Kasumi-1 (cell line): Measurements from ENCODE around the gene LIFR.

Experiments
- DNase-seq, 2 experiments: peaks; one replicate each; lab custom pipeline; 2025; lab: John Stamatoyannopoulos, UW

Gene LIFR

GRCh38 chr5:38463634-38464521 lies 92.6 kb downstream of the LIFR start:
- no peak for DNase-seq

DNA sequence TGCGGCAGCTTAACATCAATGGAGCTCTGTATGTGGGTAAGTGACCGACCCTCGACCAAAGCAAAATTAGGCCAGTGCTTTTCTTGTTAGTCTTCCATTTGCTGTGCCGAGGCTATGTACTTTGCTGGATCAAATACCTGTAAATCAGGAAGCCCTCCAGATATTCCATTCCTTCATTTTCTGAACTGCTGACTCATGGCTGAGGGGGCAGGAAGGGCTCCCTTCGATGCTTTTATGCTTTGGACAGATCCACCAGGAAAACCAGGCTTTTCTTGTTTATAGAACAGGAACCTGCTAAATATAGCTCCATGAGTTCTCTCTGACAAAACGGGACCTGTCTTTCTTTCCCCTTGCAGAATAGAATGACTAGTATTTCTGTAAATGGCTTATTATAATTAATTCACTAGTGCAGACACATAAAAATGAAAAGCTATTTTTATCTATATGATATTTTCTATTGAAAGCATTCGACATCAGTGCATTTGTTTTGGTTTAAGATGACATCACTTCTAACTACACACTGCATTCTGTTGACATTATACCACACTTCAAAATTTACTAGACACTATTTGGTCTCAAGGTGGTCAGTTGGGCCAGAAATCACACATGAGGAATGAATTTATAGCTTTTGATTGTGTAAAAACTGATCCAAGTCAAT lies 93.3 kb downstream of the LIFR start:
- no peak for DNase-seq

DNA sequence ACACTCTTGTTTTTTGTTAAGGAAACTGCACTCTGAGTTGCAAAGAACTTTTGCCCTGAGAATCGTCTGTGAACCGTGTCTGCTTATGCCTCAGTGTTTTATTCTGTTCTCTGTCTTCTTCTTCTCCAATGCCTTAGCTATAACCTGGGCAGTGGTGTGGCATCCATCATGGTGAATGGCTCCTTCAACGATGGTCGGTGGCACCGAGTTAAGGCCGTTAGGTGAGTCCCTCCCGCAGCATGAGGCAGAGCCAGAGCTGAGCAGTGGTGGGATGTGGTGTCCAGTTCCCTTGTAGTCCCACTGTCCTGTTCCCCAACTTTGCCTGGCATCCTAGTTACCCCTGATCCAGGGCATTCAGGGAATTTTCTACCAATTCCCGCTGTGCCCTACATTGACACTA lies 98.3 kb downstream of the LIFR start:
- DNase-seq: no peak

GRCh38 chr5:38456657-38457399 lies 99.6 kb downstream of the LIFR start:
- no peak for DNase-seq

- no peak for DNase-seq
Observed at GRCh38 chr5:38455796-38456330, 100.6 kb downstream of the LIFR start.

DNA sequence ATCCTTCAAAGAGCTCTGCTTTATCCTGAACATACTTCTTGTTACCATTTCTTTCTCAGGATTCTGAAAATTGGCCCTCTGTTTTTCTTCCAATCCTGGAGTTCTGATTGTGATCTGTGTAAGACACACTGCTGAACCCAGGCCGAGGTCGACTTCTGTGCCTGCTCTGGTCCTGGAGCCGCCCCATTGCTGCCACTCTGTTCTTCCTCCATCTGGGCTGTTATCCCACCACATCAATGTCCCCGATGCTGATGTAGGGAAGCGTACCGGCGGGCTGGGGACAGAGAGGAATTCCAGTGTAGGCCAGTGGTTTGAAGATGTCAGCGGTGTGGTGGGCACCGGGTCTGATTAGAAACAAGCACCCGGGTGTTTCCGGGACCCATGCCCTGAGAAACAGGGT lies 102.5 kb downstream of the LIFR start:
- DNase-seq: no peak

DNA sequence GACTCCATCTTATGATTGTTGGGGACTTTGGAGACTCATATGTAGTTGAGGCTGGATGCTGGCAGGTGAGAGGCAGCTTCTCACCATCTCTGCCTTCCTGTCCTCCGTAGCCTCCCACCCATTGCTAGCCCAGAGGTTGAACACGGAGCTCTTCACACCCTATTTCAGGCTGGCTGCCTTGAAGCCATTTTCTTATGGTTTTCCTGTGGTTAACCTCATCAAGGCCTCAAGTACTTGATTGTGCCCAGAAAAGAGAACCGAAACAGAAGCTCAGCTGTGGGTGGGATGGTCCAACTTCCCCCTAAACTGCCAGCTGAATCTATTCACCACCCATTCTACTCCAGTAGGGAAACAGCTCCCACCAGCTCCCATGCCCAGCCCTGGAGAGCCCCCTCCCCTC lies 102.9 kb downstream of the LIFR start:
- DNase-seq: peak; percentile 91 to 93

DNA sequence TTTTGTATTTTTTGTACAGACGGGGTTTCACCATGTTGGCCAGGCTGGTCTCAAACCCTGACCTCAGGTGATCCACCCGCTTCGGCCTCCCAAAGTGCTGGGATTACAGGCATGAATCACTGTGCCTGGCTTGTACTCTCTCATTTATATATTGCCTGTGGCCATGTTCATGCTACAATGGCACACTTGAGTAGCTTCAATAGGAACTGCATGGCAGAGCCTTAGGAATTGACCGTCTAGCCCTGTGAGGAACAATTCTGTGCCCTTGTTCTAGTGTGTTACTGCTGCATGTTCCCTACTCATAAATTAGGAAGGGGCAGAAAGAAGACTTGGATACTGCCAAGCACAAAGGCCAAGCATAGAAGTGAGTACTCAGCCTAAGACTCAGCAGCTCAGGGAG lies 104.2 kb downstream of the LIFR start:
- no peak for DNase-seq

GRCh38 chr5:38451074-38451725 lies 105.2 kb downstream of the LIFR start:
- no peak for DNase-seq

GRCh38 chr5:38450627-38451026 lies 105.8 kb downstream of the LIFR start:
- no peak for DNase-seq

- DNase-seq: no peak
Observed at GRCh38 chr5:38448568-38449350, 107.7 kb downstream of the LIFR start.

DNA sequence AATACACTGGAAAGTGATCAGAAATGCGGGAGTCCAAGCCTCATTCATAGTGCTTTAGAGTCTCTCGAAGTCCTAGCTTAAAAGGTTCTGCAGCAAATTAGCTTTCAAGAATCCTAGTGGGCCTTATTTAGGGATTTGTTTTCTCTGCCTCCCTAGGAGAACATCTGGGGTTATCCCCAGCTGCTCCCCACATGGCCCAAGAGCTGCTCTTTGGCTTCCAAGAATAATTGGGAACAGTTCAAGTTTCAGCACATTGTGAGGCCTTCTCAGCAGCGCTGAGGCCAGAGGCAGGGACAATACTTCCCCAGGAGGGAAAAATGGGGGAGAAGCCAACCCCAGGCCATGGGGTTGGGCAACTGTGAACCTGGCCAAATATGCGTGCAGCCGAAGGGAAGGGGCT lies 108.7 kb downstream of the LIFR start:
- DNase-seq: no peak

DNA sequence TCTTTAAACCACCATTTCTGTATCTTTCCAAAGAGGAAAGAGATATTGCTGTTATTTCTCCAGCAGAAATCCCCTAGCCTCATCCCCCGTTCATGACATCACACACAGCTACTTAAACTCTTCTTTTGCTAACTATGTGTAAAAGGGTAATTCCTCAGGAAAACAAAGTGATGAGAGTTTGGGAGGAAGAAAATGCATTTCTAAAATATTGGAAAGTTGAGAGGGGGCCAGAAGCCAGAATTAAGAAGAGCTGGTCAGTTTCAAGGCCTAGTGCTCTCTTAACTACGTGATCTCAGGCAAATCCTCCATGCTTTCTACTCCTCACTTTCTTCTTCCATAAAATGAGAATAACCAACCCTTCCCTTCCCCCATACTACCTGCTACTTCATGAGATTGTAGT lies 109.4 kb downstream of the LIFR start:
- DNase-seq: no peak

GRCh38 chr5:38446029-38446522 lies 110.4 kb downstream of the LIFR start:
- no peak for DNase-seq

GRCh38 chr5:38445374-38446028 lies 110.9 kb downstream of the LIFR start:
- DNase-seq: no peak

DNA sequence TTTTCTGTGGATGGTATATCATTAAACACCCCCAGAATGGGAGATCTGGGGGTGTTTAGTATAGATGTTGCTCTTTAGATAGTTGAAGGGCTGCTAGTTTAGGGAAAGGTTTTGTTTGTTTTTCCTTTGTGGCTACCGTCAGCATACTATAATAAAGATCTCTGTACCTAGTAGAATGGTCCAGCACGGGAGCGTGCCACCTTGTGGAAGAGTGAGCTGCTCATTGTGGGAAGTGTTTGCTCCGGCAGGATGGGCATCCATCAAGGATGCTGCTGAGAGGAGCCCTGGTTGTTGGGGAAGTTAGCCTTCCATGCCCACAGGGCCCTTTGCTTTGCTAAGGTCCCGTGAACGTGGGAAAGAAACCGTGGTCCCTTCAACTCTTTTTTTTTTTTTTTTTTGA lies 113.1 kb downstream of the LIFR start:
- DNase-seq: no peak

- DNase-seq: no peak
Observed at GRCh38 chr5:38442247-38442573, 114.2 kb downstream of the LIFR start.

DNA sequence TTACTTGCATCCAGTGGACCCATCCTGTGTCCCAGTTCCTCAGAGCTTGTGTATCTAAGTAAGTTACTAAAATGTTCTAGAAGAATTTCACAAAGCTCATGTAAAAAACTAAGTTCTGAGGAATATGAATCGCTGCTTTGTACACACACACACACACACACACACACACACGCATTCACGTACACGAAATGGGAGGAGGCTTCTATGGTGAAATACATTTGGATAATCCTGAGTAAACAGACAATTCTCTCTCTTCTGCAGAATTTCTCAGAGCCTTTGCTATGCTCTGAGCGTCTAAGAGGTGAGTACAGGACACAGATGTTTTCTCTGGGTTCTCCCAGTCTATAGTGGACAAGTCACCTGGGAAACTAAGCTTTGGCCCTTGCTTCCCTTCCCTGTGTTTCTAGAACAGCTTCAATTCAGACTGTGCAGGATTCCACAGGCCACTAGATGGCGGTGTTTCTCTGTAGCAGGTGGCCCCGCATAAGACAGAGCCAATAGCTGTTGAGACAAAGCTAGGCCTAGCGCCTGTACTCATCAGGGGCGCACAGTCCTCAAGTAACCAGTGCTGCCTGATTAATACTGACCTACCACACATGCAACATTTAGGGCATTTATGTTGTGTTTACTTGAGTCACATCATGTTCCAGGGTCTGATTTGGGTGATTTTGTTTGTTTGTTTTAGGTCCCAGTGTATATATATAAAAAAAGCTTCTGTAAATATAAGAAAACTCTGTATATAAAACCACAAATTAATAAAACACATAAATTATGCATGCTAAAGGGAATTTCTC lies 114.8 kb downstream of the LIFR start:
- DNase-seq: peak; percentile 84 to 92

- no peak for DNase-seq
Observed at GRCh38 chr5:38438757-38439156, 117.7 kb downstream of the LIFR start.
